GM20000 (cell line): Measurements from ENCODE around the gene SLC25A29.

ENCODE experiments used
- DNase-seq: peaks from one replicate; pipeline ENCODE4 v3.0.0; 2012; ENCODE audit warnings: low spot score
- CTCF ChIP-seq: IDR thresholded peaks from 2 replicates; pipeline ENCODE4 v1.5.1; 2012; ENCODE audit warnings: mild to moderate bottlenecking, control low read depth; ENCODE audit errors: extremely low read depth, missing control alignments

SLC25A29 gene

DNA sequence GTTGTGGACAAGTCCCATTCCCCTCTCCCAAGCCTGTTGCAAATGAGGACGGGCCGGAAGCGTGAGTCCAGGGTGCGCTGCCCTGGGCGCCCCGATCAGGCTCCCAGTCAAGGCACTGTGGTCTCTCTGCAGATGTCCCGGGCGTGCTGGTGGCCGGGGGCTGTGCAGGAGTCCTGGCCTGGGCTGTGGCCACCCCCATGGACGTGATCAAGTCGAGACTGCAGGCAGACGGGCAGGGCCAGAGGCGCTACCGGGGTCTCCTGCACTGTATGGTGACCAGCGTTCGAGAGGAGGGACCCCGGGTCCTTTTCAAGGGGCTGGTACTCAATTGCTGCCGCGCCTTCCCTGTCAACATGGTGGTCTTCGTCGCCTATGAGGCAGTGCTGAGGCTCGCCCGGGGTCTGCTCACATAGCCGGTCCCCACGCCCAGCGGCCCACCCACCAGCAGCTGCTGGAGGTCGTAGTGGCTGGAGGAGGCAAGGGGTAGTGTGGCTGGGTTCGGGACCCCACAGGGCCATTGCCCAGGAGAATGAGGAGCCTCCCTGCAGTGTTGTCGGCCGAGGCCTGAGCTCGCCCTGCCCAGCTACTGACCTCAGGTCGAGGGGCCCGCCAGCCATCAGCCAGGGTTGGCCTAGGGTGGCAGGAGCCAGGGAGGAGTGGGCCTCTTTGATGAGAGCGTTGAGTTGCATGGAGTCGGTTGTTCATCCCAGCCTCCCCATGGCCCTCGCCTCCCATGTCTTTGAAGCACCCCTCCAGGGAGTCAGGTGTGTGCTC lies 23.2 kb upstream of the SLC25A29 start:
- DNase-seq, result no peak
- TF ChIP-seq CTCF, result no peak

GRCh38 chr14:100328495-100329163 lies 22.4 kb upstream of the SLC25A29 start:
- no peak for TF ChIP-seq CTCF
- DNase-seq, result no peak

- no peak for TF ChIP-seq CTCF
- no peak for DNase-seq
Measured at GRCh38 chr14:100327128-100327527, 20.9 kb upstream of the SLC25A29 start.

DNA sequence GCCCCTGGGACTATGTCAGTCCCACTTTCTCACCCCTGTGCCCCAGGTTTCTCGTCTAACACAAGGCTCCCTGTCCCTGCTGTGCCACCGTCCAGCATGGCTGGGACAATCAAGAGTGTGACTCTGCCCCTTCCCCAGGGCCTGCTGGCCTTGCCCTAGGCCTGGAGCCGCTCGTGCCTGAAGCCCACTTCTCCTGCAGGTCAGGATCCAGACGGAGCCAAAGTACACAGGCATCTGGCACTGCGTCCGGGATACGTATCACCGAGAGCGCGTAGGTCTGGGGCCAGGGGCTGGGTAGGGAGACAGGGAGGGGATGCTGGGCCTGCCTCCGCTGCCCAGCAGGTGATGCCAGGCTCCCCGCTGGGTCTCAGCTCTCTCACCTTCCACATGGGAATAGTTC lies 19.7 kb upstream of the SLC25A29 start:
- TF ChIP-seq CTCF, result no peak
- DNase-seq, result no peak

DNA sequence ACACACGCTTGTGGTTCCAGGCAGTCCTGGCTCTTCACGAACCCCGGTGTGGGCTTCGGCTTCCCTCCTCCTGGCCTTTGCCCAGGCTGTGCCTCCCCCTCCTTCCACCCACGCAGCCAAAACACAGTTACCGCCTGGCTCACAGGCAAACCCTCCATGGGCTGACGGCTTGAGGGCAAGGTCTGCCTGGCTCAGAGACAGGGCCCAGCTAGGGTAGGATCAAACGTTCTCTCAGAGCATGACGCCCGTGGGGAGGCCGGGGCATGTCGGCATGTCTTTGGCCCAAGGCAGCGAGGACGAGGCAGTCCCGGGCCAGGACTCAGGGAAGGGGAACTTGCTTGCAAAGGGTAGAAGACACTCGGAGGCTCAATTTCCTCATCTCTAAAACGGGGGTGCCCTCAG lies 19.0 kb upstream of the SLC25A29 start:
- DNase-seq, result no peak
- no peak for TF ChIP-seq CTCF

GRCh38 chr14:100323942-100324307 lies 17.7 kb upstream of the SLC25A29 start:
- no peak for DNase-seq
- no peak for TF ChIP-seq CTCF

GRCh38 chr14:100323121-100323941 lies 17.1 kb upstream of the SLC25A29 start, which contains the start of gene SLC25A47:
Gene SLC25A47, plus strand, starts transcription at chr14:100323339. Its CDS starts 76 bp downstream, at chr14:100323415.
- no peak for TF ChIP-seq CTCF
- DNase-seq, result no peak
